Naive B cell (primary cell): ENCODE results near the gene PGA4. TPM values are rescaled to one million over a fixed set of nuclear protein-coding genes. Genes with fewer than 3 reads are reported as not detected.

Source experiments
- ATAC-seq, 2 donors: fragments of 150-1000 bp; cut with Tn5 transposase; 2 replicates each; pipeline ENCODE4 v1.10.0; 2021; ENCODE audit warnings: low read depth in 2 of 2, mild to moderate bottlenecking in 2 of 2, moderate library complexity in 2 of 2
- DNase-seq: peaks from one replicate; pipeline ENCODE4 v3.0.0; 2022
- H3K27ac Mint-ChIP-seq, 6 donors: one replicate each; pipeline ENCODE4 v1.8.0; 2020 to 2022; ENCODE audit warnings: mild to moderate bottlenecking in 6 of 6, mixed read lengths in 6 of 6, moderate library complexity in 5 of 6, inconsistent platforms in 2 of 6
- H3K27me3 Mint-ChIP-seq, 3 donors: one replicate each; pipeline ENCODE4 v1.8.0; 2021 to 2022; ENCODE audit warnings: mixed read lengths in 3 of 3, mild to moderate bottlenecking in 1 of 3
- H3K36me3 Mint-ChIP-seq, 2 donors: one replicate each; pipeline ENCODE4 v1.8.0; 2020 to 2022; ENCODE audit warnings: mixed read lengths in 2 of 2, inconsistent platforms in 1 of 2, mild to moderate bottlenecking in 1 of 2
- H3K4me1 Mint-ChIP-seq, 3 donors: one replicate each; pipeline ENCODE4 v1.8.0; 2020 to 2022; ENCODE audit warnings: mixed read lengths in 3 of 3, inconsistent platforms in 1 of 3, mild to moderate bottlenecking in 1 of 3, moderate library complexity in 1 of 3
- H3K4me3 Mint-ChIP-seq, 8 donors: one replicate each; pipeline ENCODE4 v1.8.0; 2020 to 2022; ENCODE audit warnings: mild to moderate bottlenecking in 8 of 8, mixed read lengths in 8 of 8, moderate library complexity in 8 of 8, inconsistent platforms in 2 of 8
- H3K9me3 Mint-ChIP-seq, 7 donors: one replicate each; pipeline ENCODE4 v1.8.0; 2020 to 2022; ENCODE audit warnings: mixed read lengths in 7 of 7, mild to moderate bottlenecking in 5 of 7, inconsistent platforms in 2 of 7, moderate library complexity in 1 of 7
- polyA plus RNA-seq, 6 donors: library from polyadenylated mRNA; unstranded; fragments of 300-500 nt; fragmentation: Illumina TruSeq; gene quantifications; one replicate each; pipeline ENCODE4 v1.2.3, GENCODE V29; 2021; ENCODE audit warnings: low read depth in 6 of 6

The PGA4 gene
- polyA plus RNA-seq, 6 donors from 2014 or later = 0.17 TPM; not detected in 5

- DNase-seq (no peak), ATAC-seq (no peak)
- Mint-ChIP-seq H3K4me1 (no peaks in the 10 kb centered on the region), H3K4me3 (no peak overlapping the region), H3K27ac (peak overlapping the region in 1 of 6 donors; percentile 19), H3K9me3 (no peaks in the 10 kb centered on the region), H3K27me3 (no peaks in the 10 kb centered on the region), H3K36me3 (no peaks in the 10 kb centered on the region)
Observed at GRCh38 chr11:61266602-61267001, 44.5 kb downstream of the PGA4 start.

- Mint-ChIP-seq H3K4me3 (no peak overlapping the region), H3K27me3 (no peaks in the 10 kb centered on the region)
- ATAC-seq = no peak
Observed at GRCh38 chr11:61267437-61267841, 45.3 kb downstream of the PGA4 start.

GRCh38 chr11:61268588-61269250 lies 46.6 kb downstream of the PGA4 start:
- no peaks in the 10 kb centered on the region for H3K27me3 Mint-ChIP-seq
- H3K27ac Mint-ChIP-seq = no peak overlapping the region
- no peaks in the 10 kb centered on the region for H3K36me3 Mint-ChIP-seq
- DNase-seq = no peak
- ATAC-seq = no peak
- H3K9me3 Mint-ChIP-seq = no peaks in the 10 kb centered on the region
- H3K4me1 Mint-ChIP-seq = no peaks in the 10 kb centered on the region
- no peak overlapping the region for H3K4me3 Mint-ChIP-seq

More at GRCh38 chr11:61267437-61267841, 45.3 kb downstream of the PGA4 start:
- no peak for DNase-seq
- H3K36me3 Mint-ChIP-seq = no peaks in the 10 kb centered on the region
- no peaks in the 10 kb centered on the region for H3K9me3 Mint-ChIP-seq
- peak overlapping the region in 1 of 6 donors; percentile 51 for H3K27ac Mint-ChIP-seq
- no peaks in the 10 kb centered on the region for H3K4me1 Mint-ChIP-seq

- Mint-ChIP-seq H3K4me1 (no peaks in the 10 kb centered on the region), H3K27ac (no peak overlapping the region), H3K36me3 (no peaks in the 10 kb centered on the region), H3K4me3 (no peak overlapping the region), H3K27me3 (no peaks in the 10 kb centered on the region), H3K9me3 (no peaks in the 10 kb centered on the region)
- DNase-seq = no peak
- ATAC-seq = no peak
Observed at GRCh38 chr11:61270354-61271076, 48.4 kb downstream of the PGA4 start.

GRCh38 chr11:61272731-61273130 lies 50.6 kb downstream of the PGA4 start:
- Mint-ChIP-seq H3K27me3 (no peaks in the 10 kb centered on the region), H3K36me3 (no peaks in the 10 kb centered on the region), H3K4me3 (no peak overlapping the region), H3K27ac (no peak overlapping the region), H3K4me1 (no peaks in the 10 kb centered on the region), H3K9me3 (no peaks in the 10 kb centered on the region)
- DNase-seq = no peak
- no peak for ATAC-seq

GRCh38 chr11:61273178-61274078 lies 51.3 kb downstream of the PGA4 start:
- Mint-ChIP-seq H3K4me1 (no peaks in the 10 kb centered on the region), H3K27ac (no peak overlapping the region), H3K4me3 (no peak overlapping the region), H3K9me3 (no peaks in the 10 kb centered on the region), H3K36me3 (no peaks in the 10 kb centered on the region), H3K27me3 (no peaks in the 10 kb centered on the region)
- DNase-seq (no peak), ATAC-seq (no peak)

- no peaks in the 10 kb centered on the region for H3K9me3 Mint-ChIP-seq
Observed at GRCh38 chr11:61274084-61274483, 51.9 kb downstream of the PGA4 start.

GRCh38 chr11:61275191-61275590 lies 53.0 kb downstream of the PGA4 start:
- DNase-seq = no peak
- ATAC-seq = no peak
- Mint-ChIP-seq H3K4me1 (no peaks in the 10 kb centered on the region), H3K36me3 (no peaks in the 10 kb centered on the region), H3K4me3 (no peak overlapping the region), H3K27ac (no peak overlapping the region), H3K9me3 (no peaks in the 10 kb centered on the region), H3K27me3 (no peaks in the 10 kb centered on the region)

More at GRCh38 chr11:61274084-61274483, 51.9 kb downstream of the PGA4 start:
- no peak for ATAC-seq
- no peak for DNase-seq
- no peaks in the 10 kb centered on the region for H3K4me1 Mint-ChIP-seq
- no peak overlapping the region for H3K27ac Mint-ChIP-seq
- H3K4me3 Mint-ChIP-seq = no peak overlapping the region
- H3K36me3 Mint-ChIP-seq = no peaks in the 10 kb centered on the region
- H3K27me3 Mint-ChIP-seq = no peaks in the 10 kb centered on the region

- ATAC-seq = no peak
- Mint-ChIP-seq H3K27me3 (no peaks in the 10 kb centered on the region), H3K9me3 (peaks cover 0 to 4% (median 0%) of the 10 kb centered on the region in 7 donors), H3K4me1 (peaks cover 0 to 3% (median 0%) of the 10 kb centered on the region in 3 donors), H3K27ac (no peak overlapping the region), H3K4me3 (no peak overlapping the region), H3K36me3 (no peaks in the 10 kb centered on the region)
- no peak for DNase-seq
Observed at GRCh38 chr11:61277186-61278000, 55.2 kb downstream of the PGA4 start.

GRCh38 chr11:61278001-61278470 lies 55.9 kb downstream of the PGA4 start:
- DNase-seq = no peak
- Mint-ChIP-seq H3K27ac (no peak overlapping the region), H3K27me3 (no peaks in the 10 kb centered on the region), H3K4me1 (peaks cover 0 to 3% (median 0%) of the 10 kb centered on the region in 3 donors), H3K36me3 (no peaks in the 10 kb centered on the region), H3K4me3 (no peak overlapping the region), H3K9me3 (peaks cover 0 to 4% (median 0%) of the 10 kb centered on the region in 7 donors)
- ATAC-seq = no peak

- Mint-ChIP-seq H3K9me3 (peaks cover 0 to 9% (median 0%) of the 10 kb centered on the region in 7 donors), H3K4me1 (peaks cover 0 to 3% (median 0%) of the 10 kb centered on the region in 3 donors)
- no peak for ATAC-seq
Observed at GRCh38 chr11:61279934-61280659, 58.0 kb downstream of the PGA4 start.

GRCh38 chr11:61280883-61281580 lies 58.9 kb downstream of the PGA4 start:
- ATAC-seq (no peak), DNase-seq (no peak)
- peak overlapping the region in 1 of 6 donors; percentile 5 for H3K27ac Mint-ChIP-seq
- H3K4me1 Mint-ChIP-seq = peaks cover 0 to 3% (median 0%) of the 10 kb centered on the region in 3 donors
- peaks cover 0 to 7% of the 10 kb centered on the region in 2 donors for H3K36me3 Mint-ChIP-seq
- no peaks in the 10 kb centered on the region for H3K27me3 Mint-ChIP-seq
- H3K9me3 Mint-ChIP-seq = peaks cover 0 to 9% (median 0%) of the 10 kb centered on the region in 7 donors
- no peak overlapping the region for H3K4me3 Mint-ChIP-seq

More at GRCh38 chr11:61279934-61280659, 58.0 kb downstream of the PGA4 start:
- H3K27ac Mint-ChIP-seq = no peak overlapping the region
- no peak overlapping the region for H3K4me3 Mint-ChIP-seq
- no peak for DNase-seq
- H3K36me3 Mint-ChIP-seq = peaks cover 0 to 7% of the 10 kb centered on the region in 2 donors
- H3K27me3 Mint-ChIP-seq = no peaks in the 10 kb centered on the region
